H7 (cell line): ENCODE measurements around the gene SPTLC1. TPM values are rescaled to one million over a fixed set of nuclear protein-coding genes. Genes with fewer than 3 reads are reported as not detected.
"Not testable (repeated sequence)": the region's sequence is repeated elsewhere in the genome, so short reads cannot be mapped to it uniquely, and the experiment has no call there.

Source experiments
- DNase-seq: peaks from one replicate; pipeline ENCODE4 v3.0.0; 2012
- H3K27me3 ChIP-seq: 2 replicates; pipeline ENCODE4 v1.6.0; 2011; ENCODE audit warnings: mild to moderate bottlenecking, low read length; ENCODE audit not compliant: control insufficient read depth, insufficient read depth
- H3K36me3 ChIP-seq: replicated peaks from 2 replicates; pipeline ENCODE4 v1.5.1; 2011; ENCODE audit warnings: low read length; ENCODE audit not compliant: control insufficient read depth, insufficient read depth
- H3K4me3 ChIP-seq: 2 replicates; pipeline ENCODE4 v1.5.1; 2011; ENCODE audit warnings: low read depth, mild to moderate bottlenecking, control low read depth, low read length, moderate library complexity; ENCODE audit not compliant: insufficient read depth
- total RNA-seq: library from RNA; depleted of rRNA; stranded (reverse); fragments of >200 nt; shearing (Covaris generic); gene quantifications from 2 replicates; pipeline ENCODE4 v1.2.3, GENCODE V29; 2014; rRNA removed

The SPTLC1 gene
- total RNA-seq, 1 experiment from 2014 or later = 63.6 TPM

DNA sequence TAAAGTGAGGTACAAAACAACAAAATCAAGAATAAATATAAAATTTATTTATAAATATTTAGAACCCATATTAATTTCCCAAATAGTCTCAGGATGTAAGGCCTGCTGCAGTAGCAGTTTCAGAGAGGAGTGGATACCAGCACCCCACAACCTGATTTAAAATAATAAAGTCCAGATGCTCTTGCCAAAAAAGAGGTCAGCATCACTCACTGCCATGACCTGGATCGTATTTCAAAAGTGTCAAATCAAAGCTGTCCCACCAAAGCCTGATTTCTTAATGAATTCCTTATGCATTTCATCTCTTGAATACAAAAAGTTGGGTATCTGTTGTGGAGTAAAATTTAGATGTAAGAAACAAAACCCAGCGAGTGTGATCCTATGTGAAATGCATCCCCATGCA, 107.2 kb downstream of the SPTLC1 start:
- no peak overlapping the region for H3K4me3 ChIP-seq

DNA sequence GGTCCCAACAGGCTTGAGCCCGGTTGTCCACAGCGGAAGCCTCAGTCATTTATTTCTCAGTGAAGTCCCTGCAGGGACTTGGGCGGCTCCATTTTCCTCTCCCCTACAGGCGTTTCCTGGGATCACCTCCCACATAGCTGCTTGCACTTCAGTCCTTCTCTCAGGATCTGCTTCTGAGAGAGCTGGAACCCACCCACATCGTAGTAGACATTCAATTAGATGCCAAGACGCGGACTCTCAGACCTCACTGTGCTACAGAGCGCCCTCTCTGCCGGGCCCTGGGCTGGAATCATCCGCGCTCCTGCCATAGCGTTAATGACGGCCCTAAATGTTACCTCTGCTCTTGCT, 111.2 kb downstream of the SPTLC1 start:
- Histone ChIP-seq H3K27me3 (no peaks in the 10 kb centered on the region), H3K36me3 (no peaks in the 10 kb centered on the region), H3K4me3 (no peak overlapping the region)
- DNase-seq = peak; percentile 64

More for the DNA sequence above, 107.2 kb downstream of the SPTLC1 start:
- no peak for DNase-seq
- no peaks in the 10 kb centered on the region for H3K27me3 ChIP-seq
- no peaks in the 10 kb centered on the region for H3K36me3 ChIP-seq

DNA sequence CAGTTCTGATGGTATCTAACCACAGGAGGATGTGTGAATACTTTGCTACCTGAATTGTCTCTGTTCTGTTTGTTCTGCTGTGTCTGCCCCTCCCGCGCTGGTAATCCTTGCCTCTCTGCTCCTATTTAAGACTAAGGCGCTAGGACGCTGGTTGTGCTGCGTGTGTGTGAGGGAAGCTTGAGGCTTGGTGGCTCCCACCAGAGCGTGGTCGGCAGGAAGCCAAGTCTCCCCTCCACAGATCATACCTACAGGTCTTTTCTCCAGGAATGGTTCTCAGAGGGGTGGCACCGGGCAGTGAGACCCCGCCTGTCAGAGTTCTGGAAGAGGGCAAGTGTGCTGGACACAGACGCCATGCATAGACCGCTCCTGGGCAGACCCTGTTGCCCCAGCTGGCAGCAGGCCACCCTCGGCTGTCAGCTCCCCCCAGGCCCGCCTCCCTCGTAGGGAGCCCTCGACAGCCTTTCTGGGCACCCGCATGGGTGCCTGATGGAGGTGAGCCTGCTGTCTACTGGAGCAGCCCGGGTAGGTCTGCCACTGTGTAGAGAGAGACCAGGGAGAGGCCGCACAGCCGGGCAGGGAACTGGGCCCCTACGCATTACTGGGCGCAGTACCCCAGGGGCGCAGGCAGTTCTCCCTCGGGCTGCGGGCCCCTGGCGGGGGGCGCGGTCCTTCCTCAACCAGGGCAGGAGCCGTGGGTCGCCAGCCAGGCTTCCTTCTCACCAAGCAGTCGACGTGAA, 111.7 kb downstream of the SPTLC1 start:
- Histone ChIP-seq H3K4me3 (no peak overlapping the region), H3K36me3 (no peaks in the 10 kb centered on the region), H3K27me3 (no peaks in the 10 kb centered on the region)
- DNase-seq = no peak

DNA sequence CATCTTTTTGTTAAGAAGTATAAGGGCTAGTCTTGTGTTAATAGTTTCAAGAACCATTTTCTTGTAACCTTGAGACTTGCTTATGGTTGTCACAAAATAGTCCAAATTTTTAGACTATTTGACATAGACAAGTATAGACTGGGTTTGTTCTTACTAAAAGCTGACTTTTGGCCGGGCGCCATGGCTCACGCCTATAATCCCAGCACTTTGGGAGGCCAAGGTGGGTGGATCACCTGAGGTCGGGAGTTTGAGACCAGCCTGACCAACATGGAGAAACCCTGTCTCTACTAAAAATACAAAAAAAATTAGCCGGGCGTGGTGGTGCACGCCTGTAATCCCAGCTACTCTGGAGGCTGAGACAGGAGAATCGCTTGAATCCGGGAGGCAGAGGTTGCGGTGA, 113.3 kb downstream of the SPTLC1 start:
- not testable (repeated sequence) for DNase-seq, H3K27me3 ChIP-seq, H3K4me3 ChIP-seq, H3K36me3 ChIP-seq

DNA sequence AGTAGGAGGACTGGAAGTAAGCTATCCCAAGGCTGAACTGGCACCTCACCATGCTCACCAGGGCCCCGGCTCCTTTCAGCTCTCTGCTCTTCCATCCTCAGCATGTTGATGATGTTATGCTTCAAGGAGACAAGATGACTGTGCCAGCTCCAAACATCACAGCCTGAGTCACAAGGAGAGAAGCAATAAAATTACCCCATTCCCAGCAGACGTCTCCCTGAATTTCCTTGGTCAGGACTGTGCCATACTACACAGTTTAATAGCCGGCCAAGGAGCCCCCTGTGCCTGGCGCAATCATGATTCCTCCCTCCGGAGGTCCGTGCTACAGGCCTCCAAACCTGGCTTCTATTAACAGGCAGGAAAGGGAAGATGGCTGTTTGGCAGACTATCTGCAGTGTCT, 114.0 kb downstream of the SPTLC1 start:
- no peak overlapping the region for H3K4me3 ChIP-seq
- H3K27me3 ChIP-seq = no peaks in the 10 kb centered on the region
- no peaks in the 10 kb centered on the region for H3K36me3 ChIP-seq
- no peak for DNase-seq

DNA sequence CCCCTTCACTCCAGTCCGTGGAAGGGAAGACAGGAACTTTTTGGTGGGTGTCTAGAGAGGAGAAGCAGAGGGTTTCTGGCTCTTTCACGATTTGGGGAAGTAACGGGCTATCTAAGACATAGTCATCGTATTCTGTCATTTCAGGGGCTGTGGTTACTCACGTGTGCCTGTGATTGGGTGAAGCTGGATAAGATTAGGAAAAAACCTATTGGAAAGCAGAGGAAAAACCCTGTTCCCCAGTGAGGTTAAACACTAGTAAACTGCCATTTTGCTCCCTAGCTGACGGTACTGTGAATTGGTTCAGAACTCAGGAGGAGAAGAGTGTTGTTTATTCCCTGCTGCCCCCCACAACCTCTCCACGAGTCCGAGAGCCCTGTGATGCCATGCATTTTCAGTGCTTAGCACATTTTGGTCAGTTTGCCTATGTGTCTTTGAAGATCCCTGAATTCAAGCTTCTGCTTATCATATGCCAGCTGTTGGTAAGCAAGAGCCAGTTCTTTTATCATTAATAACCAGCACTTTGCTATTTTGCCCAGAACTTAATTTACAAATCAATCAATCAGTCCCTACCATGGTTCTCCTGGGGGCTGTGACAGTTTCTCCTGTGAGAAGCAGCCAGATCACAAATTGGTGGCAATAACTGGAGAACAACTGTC, 120.1 kb downstream of the SPTLC1 start:
- no peak overlapping the region for H3K4me3 ChIP-seq
- DNase-seq = no peak
- no peaks in the 10 kb centered on the region for H3K27me3 ChIP-seq
- H3K36me3 ChIP-seq = no peaks in the 10 kb centered on the region

DNA sequence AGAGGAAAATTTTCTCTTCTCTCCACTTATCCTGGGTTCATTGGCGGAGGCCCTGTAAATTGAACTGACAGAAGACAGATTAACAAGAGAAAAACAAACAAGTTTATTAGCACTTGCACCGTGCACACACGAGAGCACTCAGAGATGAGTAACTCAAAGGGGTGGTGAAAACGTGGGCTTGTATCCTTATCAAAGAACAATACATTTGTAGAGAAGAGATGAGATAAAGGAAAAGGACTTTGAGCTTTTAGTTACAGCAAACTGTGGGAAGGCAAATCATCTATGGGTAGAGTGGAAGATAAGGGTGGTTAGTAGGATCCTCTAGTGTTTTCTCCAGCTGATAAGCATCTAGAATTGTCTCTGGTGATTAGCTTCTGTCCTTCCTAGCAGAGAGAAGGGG, 120.8 kb downstream of the SPTLC1 start:
- no peak for DNase-seq
- Histone ChIP-seq H3K4me3 (no peak overlapping the region), H3K36me3 (no peaks in the 10 kb centered on the region), H3K27me3 (no peaks in the 10 kb centered on the region)

DNA sequence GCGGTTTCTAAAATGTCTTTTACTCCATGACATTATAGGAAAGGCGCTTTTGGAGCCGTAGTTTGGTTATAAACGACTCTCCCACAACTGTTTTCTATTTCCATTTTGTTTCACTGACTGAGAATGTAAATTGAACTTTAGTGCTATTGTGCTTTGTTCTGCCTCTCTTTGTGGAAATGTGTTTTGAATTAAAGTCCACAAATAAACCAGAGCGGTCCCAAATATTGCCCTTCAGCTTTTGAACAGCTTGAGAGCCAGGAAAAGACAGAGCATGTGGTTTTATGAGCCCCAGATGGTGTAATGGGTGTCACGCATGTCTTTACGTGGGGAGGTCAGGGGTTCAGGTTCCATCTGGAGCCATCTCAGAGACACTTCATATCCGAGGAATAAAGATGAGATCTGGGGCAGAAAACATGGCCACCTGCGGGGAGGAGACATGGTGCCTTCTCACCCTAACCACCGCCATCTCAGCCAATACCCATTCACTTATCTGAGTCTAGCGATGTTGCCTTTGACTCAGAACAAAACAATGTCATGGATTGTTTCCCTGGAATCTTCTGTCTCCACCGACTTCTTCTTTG, 122.7 kb downstream of the SPTLC1 start:
- no peaks in the 10 kb centered on the region for H3K36me3 ChIP-seq
- H3K4me3 ChIP-seq = no peak overlapping the region
- DNase-seq = no peak
- no peaks in the 10 kb centered on the region for H3K27me3 ChIP-seq

DNA sequence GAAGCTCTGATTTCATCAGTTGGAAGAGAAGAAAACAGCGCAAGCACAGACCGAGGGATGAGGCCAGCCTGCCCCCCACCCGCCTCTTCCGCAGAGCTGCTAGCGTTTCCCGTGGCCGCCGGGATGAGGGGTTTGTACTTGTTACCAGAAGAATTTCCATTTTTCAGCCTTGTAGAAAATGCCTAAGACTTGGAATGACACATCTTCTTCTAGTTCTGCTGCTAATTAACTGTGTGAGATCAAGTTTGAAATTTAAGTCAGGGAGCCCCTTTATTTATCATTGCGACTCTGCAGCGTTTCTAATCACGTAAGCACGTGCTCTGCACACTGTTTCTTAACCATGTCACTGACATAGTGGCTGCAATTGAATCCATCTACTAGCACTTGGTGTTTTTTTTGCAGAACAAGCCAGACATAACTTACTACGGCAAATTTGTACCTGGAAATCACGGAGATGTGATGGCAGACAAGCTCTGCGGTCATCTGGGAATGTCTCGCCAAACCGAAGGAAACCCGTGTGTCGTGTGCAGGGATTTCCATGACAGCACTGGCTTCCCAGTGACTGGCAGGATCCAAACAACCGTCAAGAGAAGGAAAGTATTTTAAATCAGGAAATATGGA, 123.4 kb downstream of the SPTLC1 start:
- no peak overlapping the region for H3K4me3 ChIP-seq
- DNase-seq = no peak
- no peaks in the 10 kb centered on the region for H3K36me3 ChIP-seq
- H3K27me3 ChIP-seq = no peaks in the 10 kb centered on the region

DNA sequence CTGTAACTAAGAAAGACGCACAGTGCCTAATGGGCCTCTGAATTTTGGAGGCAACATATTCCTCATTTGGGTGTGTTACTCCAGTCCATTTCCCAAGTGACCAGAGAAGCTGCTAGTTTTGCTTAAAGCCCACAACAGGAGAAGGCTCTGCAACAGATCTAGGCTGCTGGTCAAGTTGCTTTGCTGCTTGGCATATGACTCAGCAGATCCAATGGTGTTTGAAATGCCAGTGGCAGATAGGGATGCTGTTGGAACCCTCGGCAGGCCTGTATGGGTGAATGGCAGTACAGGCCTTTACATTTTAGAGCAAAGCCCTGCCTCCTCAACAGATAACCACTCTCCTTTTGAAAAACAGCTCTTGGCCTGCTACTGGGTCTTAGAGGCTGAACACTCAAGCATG, 129.0 kb downstream of the SPTLC1 start:
- H3K27me3 ChIP-seq = no peaks in the 10 kb centered on the region
- no peak for DNase-seq
- no peak overlapping the region for H3K4me3 ChIP-seq
- H3K36me3 ChIP-seq = no peaks in the 10 kb centered on the region

DNA sequence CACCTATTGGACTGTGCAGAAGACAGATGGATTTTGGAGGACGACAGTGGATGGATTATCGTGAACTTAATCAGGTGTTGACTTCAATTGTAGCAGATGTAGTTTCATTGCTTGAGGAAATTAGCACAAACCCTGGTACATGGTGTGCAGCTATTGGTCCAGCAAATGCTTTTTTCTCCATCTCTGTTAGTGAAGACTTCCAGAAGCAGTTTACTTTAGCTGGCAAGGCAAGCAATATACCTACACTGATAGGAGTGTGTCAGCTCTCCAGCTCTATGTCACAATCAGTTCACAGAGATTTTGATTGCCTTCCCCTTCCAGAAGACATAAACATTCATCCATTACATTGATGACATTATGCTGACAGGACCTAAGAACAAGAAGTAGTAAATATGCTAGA, 129.5 kb downstream of the SPTLC1 start:
- DNase-seq = no peak
- Histone ChIP-seq H3K4me3 (no peak overlapping the region), H3K36me3 (no peaks in the 10 kb centered on the region), H3K27me3 (no peaks in the 10 kb centered on the region)

Other genes with a start within 250 kb of the SPTLC1 start
- 19.4 and 40.0 TPM in 2 replicates for gene ROR2, start 165.2 kb downstream of the SPTLC1 start, total RNA-seq
- gene IARS1, start 178.3 kb upstream of the SPTLC1 start, total RNA-seq = 277 and 369 TPM in 2 replicates
- 7.9 and 11.9 TPM in 2 replicates for gene NOL8, start 209.9 kb upstream of the SPTLC1 start, total RNA-seq
- gene CENPP, start 210.5 kb upstream of the SPTLC1 start, total RNA-seq = 7.9 and 10.3 TPM in 2 replicates